HepG2 (cell line): Measurements from ENCODE around the gene GNA12. TPM values are rescaled to one million over a fixed set of nuclear protein-coding genes. Genes with fewer than 3 reads are reported as not detected.

Source experiments
- ARNTL ChIP-seq: sonication (generic); formaldehyde crosslinking; IDR thresholded peaks from 2 replicates; pipeline ENCODE4 v1.4.0; 2020; ENCODE audit warnings: mild to moderate bottlenecking, missing genetic modification reagents
- FOXA3 ChIP-seq: IDR thresholded peaks from 2 replicates; pipeline ENCODE4 v1.6.1; 2016; ENCODE audit warnings: missing genetic modification reagents, missing compliant biosample characterization
- HIVEP1 ChIP-seq: sonication (generic); formaldehyde crosslinking; IDR thresholded peaks from 2 replicates; pipeline ENCODE4 v1.4.0; 2020; ENCODE audit warnings: mild to moderate bottlenecking, missing genetic modification reagents
- HNRNPLL ChIP-seq: fragments of 200-400 bp; formaldehyde crosslinking; IDR thresholded peaks from 2 replicates; pipeline ENCODE4 v1.6.1; 2017; ENCODE audit warnings: mild to moderate bottlenecking, low read depth, low read length; ENCODE audit not compliant: poor library complexity, severe bottlenecking
- KAT8 ChIP-seq: IDR thresholded peaks from 2 replicates; pipeline ENCODE4 v1.6.1; 2016; ENCODE audit warnings: missing genetic modification reagents, missing compliant biosample characterization
- KLF11 ChIP-seq: IDR thresholded peaks from 2 replicates; pipeline ENCODE4 v1.6.1; 2016; ENCODE audit warnings: missing compliant biosample characterization
- MEIS1 ChIP-seq: sonication (generic); formaldehyde crosslinking; IDR thresholded peaks from 2 replicates; pipeline ENCODE4 v1.9.0; 2021; ENCODE audit warnings: mild to moderate bottlenecking, missing genetic modification reagents, moderate library complexity, borderline replicate concordance
- NBN ChIP-seq: fragments of 450-650 bp; conservative IDR thresholded peaks from 2 replicates; pipeline ENCODE4 v1.6.1; 2017
- RAD21 ChIP-seq: fragments of 450-650 bp; formaldehyde crosslinking; IDR thresholded peaks from 2 replicates; pipeline ENCODE4 v1.5.0; 2020; ENCODE audit warnings: mild to moderate bottlenecking
- RELA ChIP-seq: sonication (generic); formaldehyde crosslinking; IDR thresholded peaks from 2 replicates; pipeline ENCODE4 v1.4.0; 2020; ENCODE audit warnings: missing genetic modification reagents
- SAP130 ChIP-seq: IDR thresholded peaks from 2 replicates; pipeline ENCODE4 v1.6.1; 2016; ENCODE audit warnings: low read depth
- ZBTB26 ChIP-seq: IDR thresholded peaks from 2 replicates; pipeline ENCODE4 v1.6.1; 2016; ENCODE audit warnings: missing compliant biosample characterization, missing genetic modification reagents, borderline replicate concordance
- ZKSCAN8 ChIP-seq: IDR thresholded peaks from 2 replicates; pipeline ENCODE4 v1.6.1; 2016; ENCODE audit warnings: borderline replicate concordance, missing genetic modification reagents, missing compliant biosample characterization
- ZMAT5 ChIP-seq: sonication (generic); formaldehyde crosslinking; IDR thresholded peaks from 2 replicates; pipeline ENCODE4 v1.5.0; 2020; ENCODE audit warnings: mild to moderate bottlenecking, low read depth, missing genetic modification reagents, borderline replicate concordance
- ZMYM3 ChIP-seq: sonication (generic); formaldehyde crosslinking; IDR thresholded peaks from 2 replicates; pipeline ENCODE4 v1.5.1; 2020; ENCODE audit warnings: mild to moderate bottlenecking, missing genetic modification reagents
- ZNF382 ChIP-seq: sonication (generic); formaldehyde crosslinking; IDR thresholded peaks from 2 replicates; pipeline ENCODE4 v1.5.0; 2020; ENCODE audit warnings: missing genetic modification reagents, mild to moderate bottlenecking, borderline replicate concordance
- ZNF557 ChIP-seq: sonication (generic); formaldehyde crosslinking; IDR thresholded peaks from 2 replicates; pipeline ENCODE4 v1.4.0; 2020; ENCODE audit warnings: missing genetic modification reagents
- ZNF572 ChIP-seq: sonication (generic); formaldehyde crosslinking; IDR thresholded peaks from 2 replicates; pipeline ENCODE4 v1.5.1; 2020; ENCODE audit warnings: mild to moderate bottlenecking, missing genetic modification reagents
- ZNF687 ChIP-seq: sonication (generic); formaldehyde crosslinking; IDR thresholded peaks from 2 replicates; pipeline ENCODE4 v1.5.1; 2020; ENCODE audit warnings: mild to moderate bottlenecking, missing genetic modification reagents, moderate library complexity
- ZNF776 ChIP-seq: sonication (generic); formaldehyde crosslinking; IDR thresholded peaks from 2 replicates; pipeline ENCODE4 v1.4.0; 2020; ENCODE audit warnings: mild to moderate bottlenecking, missing genetic modification reagents
- ZZZ3 ChIP-seq: sonication (generic); formaldehyde crosslinking; IDR thresholded peaks from 2 replicates; pipeline ENCODE4 v1.4.0; 2020; ENCODE audit warnings: missing genetic modification reagents, mild to moderate bottlenecking, borderline replicate concordance
- polyA plus RNA-seq, 8 experiments: library from polyadenylated mRNA; depleted of rRNA in 3 of 8; stranded (reverse) in 7 of 8; unstranded in 1 of 8; fragments of >200 nt; fragmentation: Illumina TruSeq in 4 of 8; extraction: Trizol in 4 of 8; gene quantifications; 2 replicates each; pipeline versions ENCODE4 v1.2.1 to v1.2.3, GENCODE V29; 2011 to 2016; ENCODE audit warnings: low read depth in 4 of 8, missing spikeins in 1 of 8, mixed read lengths in 1 of 8; ENCODE audit not compliant: insufficient read depth in 1 of 8
- total RNA-seq, 5 experiments: library from RNA; depleted of rRNA; stranded (reverse); fragments of >200 nt; fragmentation: Illumina TruSeq; extraction: Trizol; gene quantifications; 2 replicates each; pipeline ENCODE4 v1.2.3, GENCODE V29; 2016; ENCODE audit warnings: low read depth in 1 of 5
- TF ChIP-seq, protein P1 (sequence below): sonication (generic); formaldehyde crosslinking; IDR thresholded peaks from 2 replicates; pipeline ENCODE4 v1.5.0; 2020; ENCODE audit warnings: mild to moderate bottlenecking, missing genetic modification reagents

Gene GNA12
- total and polyA plus RNA-seq, 2 of the 13 experiments (the other 11 are each of a cell fraction or from before 2014, with no cell fraction given), result 16.2 to 50.9 TPM

DNA sequence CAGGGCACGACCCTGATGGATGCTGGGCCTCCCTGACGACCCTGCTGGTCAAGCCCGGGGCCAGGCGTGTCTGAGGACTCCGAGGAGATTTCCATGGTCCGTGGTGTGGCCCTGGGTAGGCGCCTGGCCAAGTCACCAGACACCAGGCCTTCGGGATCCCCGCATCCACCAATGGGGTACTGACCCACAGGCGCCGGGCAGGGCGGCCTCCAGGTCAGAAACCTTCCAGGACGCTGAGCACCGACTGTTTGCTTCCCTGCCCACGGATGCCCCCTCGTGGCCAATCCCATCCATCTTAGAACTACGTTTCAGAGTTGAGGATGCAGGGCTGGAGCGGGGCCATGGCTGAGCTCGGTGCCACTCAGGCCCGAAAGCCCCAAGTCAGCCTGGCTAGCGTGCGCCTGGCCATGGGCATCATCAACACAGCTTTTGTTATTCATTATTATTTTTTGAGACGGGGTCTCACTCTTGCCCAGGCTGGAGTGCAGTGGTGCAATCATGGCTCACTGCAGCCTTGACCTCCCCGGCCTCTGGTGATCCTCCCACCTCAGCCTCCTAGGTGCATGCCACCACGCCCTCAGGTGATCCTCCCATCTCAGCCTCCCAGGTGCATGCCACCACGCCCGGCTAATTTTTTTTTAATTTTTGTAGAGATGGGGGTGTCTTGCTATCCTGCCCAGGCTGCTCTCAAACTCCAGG, 163.2 kb downstream of the GNA12 start (continued):
- TF ChIP-seq, protein P1, sequence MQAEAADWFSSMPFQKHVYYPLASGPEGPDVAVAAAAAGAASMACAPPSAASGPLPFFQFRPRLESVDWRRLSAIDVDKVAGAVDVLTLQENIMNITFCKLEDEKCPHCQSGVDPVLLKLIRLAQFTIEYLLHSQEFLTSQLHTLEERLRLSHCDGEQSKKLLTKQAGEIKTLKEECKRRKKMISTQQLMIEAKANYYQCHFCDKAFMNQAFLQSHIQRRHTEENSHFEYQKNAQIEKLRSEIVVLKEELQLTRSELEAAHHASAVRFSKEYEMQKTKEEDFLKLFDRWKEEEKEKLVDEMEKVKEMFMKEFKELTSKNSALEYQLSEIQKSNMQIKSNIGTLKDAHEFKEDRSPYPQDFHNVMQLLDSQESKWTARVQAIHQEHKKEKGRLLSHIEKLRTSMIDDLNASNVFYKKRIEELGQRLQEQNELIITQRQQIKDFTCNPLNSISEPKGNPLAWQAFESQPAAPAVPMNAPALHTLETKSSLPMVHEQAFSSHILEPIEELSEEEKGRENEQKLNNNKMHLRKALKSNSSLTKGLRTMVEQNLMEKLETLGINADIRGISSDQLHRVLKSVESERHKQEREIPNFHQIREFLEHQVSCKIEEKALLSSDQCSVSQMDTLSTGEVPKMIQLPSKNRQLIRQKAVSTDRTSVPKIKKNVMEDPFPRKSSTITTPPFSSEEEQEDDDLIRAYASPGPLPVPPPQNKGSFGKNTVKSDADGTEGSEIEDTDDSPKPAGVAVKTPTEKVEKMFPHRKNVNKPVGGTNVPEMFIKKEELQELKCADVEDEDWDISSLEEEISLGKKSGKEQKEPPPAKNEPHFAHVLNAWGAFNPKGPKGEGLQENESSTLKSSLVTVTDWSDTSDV, result no peak
- no peak for TF ChIP-seq NBN
- no peak for TF ChIP-seq ARNTL (CRISPR knock-in tag)
- TF ChIP-seq ZMAT5 (CRISPR knock-in tag), result no peak
- no peak for TF ChIP-seq ZNF382 (CRISPR knock-in tag)
- peak; percentile 31; the same call in 1 of the 2 replicates for TF ChIP-seq SAP130 (CRISPR knock-in tag)
- TF ChIP-seq KAT8 (CRISPR knock-in tag), result 0 out of 2 replicates have a peak, but pooled peaks have one; percentile 15
- 0 out of 2 replicates have a peak, but pooled peaks have one; percentile 22 for TF ChIP-seq ZBTB26 (CRISPR knock-in tag)
- TF ChIP-seq HNRNPLL, result peak; percentile 20
- TF ChIP-seq ZNF557, result no peak
- TF ChIP-seq KLF11 (CRISPR knock-in tag), result no peak
- TF ChIP-seq ZNF572, result 0 out of 2 replicates have a peak, but pooled peaks have one; percentile 40
- 0 out of 2 replicates have a peak, but pooled peaks have one; percentile 7 for TF ChIP-seq HIVEP1 (CRISPR knock-in tag)
- 0 out of 2 replicates have a peak, but pooled peaks have one; percentile 17 for TF ChIP-seq ZMYM3
- TF ChIP-seq ZNF776 (CRISPR knock-in tag), result peak; percentile 75; the same call in 1 of the 2 replicates
- TF ChIP-seq MEIS1 (CRISPR knock-in tag), result no peak
- TF ChIP-seq ZKSCAN8 (CRISPR knock-in tag), result peak; percentile 98
- no peak for TF ChIP-seq ZZZ3
- TF ChIP-seq ZNF687 (CRISPR knock-in tag), result peak; percentile 33; the same call in 1 of the 2 replicates
- TF ChIP-seq RAD21 (CRISPR knock-in tag), result peak; percentile 76
- no peak for TF ChIP-seq RELA (CRISPR knock-in tag)
- 0 out of 2 replicates have a peak, but pooled peaks have one; percentile 12 for TF ChIP-seq FOXA3
